NB4 (cell line): ENCODE data around the gene IQGAP2.
A peak's percentile ranks its signal among the peaks of the same experiment; 100 is the strongest.

Experiments used
- DNase-seq: peaks from one replicate; pipeline ENCODE4 v3.0.0; 2010; ENCODE audit warnings: low read depth
- H3K4me3 ChIP-seq: one replicate; pipeline ENCODE4 v1.5.1; 2011; ENCODE audit warnings: mild to moderate bottlenecking, low read depth, low read length, moderate library complexity
- MYC ChIP-seq: IDR thresholded peaks from 2 replicates; pipeline ENCODE4 v1.6.1; 2011; ENCODE audit warnings: low read depth, low read length
- POLR2A ChIP-seq: IDR thresholded peaks from 2 replicates; pipeline ENCODE4 v1.6.1; 2011; ENCODE audit warnings: mild to moderate bottlenecking; ENCODE audit not compliant: insufficient read length; ENCODE audit errors: extremely low read depth
- TF ChIP-seq, protein P1 (sequence below): IDR thresholded peaks from one replicate; pipeline ENCODE4 v1.5.1; 2012; ENCODE audit warnings: low read depth, low read length
- TF ChIP-seq, protein P2 (sequence below): IDR thresholded peaks from 2 replicates; pipeline ENCODE4 v1.6.1; 2011; ENCODE audit warnings: low read depth, low read length

The IQGAP2 gene

DNA sequence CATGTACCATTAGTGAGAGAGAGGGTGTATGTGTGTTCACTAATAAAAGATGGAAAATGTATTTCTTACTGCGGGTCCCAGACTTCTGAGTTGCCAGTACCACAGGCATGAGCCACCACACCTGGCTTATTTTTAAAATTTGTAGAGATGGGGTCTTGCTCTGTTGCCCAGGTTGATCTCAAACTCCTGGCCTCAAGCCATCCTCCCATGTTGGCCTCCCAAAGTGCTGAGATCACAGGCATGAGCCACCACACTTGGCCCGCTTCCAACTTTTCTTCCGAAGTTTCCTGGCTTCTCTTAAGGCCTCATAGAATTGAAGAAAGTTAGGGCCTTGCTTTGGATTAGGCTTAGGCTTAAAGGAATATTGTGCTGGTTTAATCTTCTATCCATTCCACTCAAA lies 260.5 kb downstream of the IQGAP2 start:
- TF ChIP-seq POLR2A, result no peak
- TF ChIP-seq MYC, result no peak
- TF ChIP-seq, protein P1, sequence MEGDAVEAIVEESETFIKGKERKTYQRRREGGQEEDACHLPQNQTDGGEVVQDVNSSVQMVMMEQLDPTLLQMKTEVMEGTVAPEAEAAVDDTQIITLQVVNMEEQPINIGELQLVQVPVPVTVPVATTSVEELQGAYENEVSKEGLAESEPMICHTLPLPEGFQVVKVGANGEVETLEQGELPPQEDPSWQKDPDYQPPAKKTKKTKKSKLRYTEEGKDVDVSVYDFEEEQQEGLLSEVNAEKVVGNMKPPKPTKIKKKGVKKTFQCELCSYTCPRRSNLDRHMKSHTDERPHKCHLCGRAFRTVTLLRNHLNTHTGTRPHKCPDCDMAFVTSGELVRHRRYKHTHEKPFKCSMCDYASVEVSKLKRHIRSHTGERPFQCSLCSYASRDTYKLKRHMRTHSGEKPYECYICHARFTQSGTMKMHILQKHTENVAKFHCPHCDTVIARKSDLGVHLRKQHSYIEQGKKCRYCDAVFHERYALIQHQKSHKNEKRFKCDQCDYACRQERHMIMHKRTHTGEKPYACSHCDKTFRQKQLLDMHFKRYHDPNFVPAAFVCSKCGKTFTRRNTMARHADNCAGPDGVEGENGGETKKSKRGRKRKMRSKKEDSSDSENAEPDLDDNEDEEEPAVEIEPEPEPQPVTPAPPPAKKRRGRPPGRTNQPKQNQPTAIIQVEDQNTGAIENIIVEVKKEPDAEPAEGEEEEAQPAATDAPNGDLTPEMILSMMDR, result no peak
- TF ChIP-seq, protein P2, sequence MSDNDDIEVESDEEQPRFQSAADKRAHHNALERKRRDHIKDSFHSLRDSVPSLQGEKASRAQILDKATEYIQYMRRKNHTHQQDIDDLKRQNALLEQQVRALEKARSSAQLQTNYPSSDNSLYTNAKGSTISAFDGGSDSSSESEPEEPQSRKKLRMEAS, result no peak
- no peak overlapping the region for H3K4me3 ChIP-seq

DNA sequence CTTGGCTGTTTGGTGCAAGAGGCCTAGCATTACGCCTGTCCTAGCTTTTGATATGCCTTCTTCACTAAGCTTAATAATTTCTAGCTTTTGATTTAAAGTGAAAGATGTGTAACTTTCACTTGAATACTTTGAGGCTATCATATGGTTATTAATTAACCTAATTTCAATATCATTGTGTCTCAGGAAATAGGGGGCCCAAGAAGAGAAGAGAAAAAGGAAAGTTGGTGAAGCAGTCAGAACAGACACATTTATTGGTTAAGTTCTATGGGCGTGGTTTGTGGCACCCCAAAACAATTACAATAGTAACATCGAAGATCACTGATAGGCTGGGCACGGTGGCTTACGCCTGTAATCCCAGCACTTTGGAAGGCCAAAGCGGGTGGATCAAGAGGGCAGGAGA lies 261.0 kb downstream of the IQGAP2 start:
- TF ChIP-seq, protein P1, result no peak
- no peak for TF ChIP-seq POLR2A
- TF ChIP-seq, protein P2, result no peak
- no peak for TF ChIP-seq MYC
- DNase-seq, result peak; percentile 25
- H3K4me3 ChIP-seq, result no peak overlapping the region

More for the DNA sequence above, 260.5 kb downstream of the IQGAP2 start:
- DNase-seq, result no peak

DNA sequence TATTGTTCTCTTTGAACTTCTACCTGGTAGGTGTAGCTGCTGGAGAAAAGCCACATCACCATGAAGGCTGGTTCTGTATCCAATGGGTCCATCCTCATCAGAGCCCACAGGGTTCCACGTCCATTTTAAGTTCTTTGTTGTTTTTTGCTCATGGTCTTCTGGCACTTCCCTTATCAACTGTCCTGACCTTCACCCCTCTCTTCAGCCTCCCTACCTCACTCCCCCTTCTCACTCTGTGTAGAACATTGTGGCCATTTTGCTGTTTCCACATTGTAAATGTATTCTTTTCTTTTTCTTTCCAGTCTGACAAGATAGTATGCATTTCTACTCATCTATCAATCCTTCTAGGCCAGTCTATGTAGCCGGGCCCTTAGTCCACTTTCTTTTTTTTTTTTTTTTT lies 264.4 kb downstream of the IQGAP2 start:
- no peak overlapping the region for H3K4me3 ChIP-seq
- TF ChIP-seq MYC (no peak), POLR2A (no peak)
- TF ChIP-seq, protein P1, result no peak
- TF ChIP-seq, protein P2, result no peak
- DNase-seq, result no peak

DNA sequence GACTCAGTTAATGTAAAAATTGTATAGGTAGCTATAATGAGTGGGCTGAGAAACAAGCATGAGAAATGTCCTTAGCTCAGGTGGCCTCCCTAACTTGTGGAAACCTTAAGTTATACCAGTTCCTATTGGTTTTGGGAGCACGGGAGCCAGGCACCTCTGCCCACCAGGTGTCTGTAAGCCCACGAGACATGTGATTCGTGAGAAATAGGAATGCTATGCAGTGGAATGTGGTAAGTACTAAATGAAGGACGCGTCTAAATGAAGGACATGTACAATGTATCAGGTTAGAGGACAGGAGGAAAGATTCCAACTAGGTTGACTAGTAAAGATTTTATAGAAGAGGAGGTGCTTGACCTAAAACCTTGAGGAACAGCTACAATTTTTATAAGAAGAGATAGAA lies 266.2 kb downstream of the IQGAP2 start:
- no peak for DNase-seq
- TF ChIP-seq MYC (no peak), POLR2A (no peak)
- H3K4me3 ChIP-seq, result no peak overlapping the region

DNA sequence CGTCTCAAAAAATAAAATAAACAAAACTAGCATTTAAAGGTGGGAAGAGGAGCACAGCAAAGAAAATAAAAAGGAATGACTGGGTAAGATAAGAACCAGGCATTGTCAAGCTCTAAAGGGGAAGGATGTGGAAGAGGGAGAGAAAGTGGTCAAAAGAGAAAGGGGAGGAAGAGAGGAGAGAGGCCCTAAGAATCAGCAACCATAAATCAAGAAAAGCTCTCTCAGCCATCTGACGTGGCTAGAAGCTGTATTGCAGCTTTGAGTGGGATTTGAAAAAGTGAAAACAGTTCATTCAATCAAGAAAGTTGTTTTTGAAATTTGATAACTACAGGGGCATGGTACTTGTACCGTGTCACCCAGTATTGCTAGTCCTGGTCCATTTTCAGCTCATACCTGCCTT lies 267.4 kb downstream of the IQGAP2 start:
- TF ChIP-seq MYC, result no peak
- no peak for DNase-seq
- H3K4me3 ChIP-seq, result no peak overlapping the region

DNA sequence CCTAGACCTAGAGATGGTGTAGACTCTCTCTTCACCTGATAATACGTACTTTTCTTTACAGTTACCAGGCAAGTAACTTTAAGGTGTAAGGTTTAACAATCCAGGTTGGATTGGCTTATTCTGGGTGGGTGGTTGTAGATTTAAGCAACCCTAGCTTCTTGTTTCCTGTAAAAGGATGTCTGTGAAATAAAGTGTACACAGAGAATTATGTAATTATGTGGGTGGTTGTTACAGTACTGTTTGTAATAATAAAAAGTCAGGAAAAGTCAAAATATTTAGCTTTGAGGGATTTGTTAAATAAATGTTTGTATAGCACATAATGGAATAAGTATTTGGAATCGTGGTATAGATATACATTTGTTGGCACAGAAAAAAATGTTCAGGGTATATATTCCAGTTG lies 269.2 kb downstream of the IQGAP2 start:
- TF ChIP-seq MYC, result no peak
- no peak overlapping the region for H3K4me3 ChIP-seq
- DNase-seq, result no peak

DNA sequence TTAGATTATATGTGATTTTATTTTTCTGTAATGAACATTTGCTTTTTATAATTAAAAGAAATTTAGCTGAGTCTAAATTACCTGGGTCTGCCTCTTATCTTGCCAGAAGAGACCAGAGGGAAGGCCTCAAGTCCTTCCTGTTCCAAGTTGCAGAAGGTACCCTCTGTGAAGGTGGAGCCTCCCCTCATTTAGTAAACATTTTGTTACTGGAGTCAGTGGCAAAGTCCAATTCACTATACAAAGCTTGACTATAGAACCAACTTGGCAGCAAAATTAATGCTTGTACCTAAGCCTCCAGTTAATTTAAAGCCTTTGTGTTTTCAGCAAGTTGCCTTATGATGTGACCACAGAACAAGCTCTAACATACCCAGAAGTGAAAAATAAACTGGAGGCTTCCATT lies 270.0 kb downstream of the IQGAP2 start:
- TF ChIP-seq POLR2A, result no peak
- TF ChIP-seq, protein P1, result no peak
- no peak for TF ChIP-seq MYC
- TF ChIP-seq, protein P2, result no peak
- no peak overlapping the region for H3K4me3 ChIP-seq
- DNase-seq, result no peak
